Measurements from ENCODE around the gene PSG7.
A peak's percentile ranks its signal among the peaks of the same experiment; 100 is the strongest.
"Not testable (repeated sequence)": the region's sequence is repeated elsewhere in the genome, so short reads cannot be mapped to it uniquely, and the experiment has no call there.

Gene PSG7

DNA sequence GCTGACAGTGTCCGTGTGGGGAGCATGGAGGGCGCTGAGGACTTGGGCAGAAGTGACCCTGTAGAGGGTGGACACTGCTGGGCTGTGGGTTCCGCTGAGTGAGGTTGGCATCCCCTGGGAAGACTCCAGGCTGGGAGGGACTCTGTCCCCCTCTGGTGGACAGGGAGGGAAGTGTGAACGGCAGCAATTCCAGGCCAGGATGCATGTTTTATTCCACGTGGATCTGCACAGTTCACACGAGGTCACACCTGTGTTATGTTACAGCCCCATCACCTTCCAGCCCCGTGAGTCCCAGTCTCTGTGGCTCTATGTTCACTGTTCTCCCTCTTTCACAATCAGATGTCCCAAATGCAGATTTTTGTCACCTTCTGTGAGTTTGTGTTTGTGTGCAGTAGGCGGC lies 55.7 kb downstream of the PSG7 start:
- not testable (repeated sequence) for H3K79me1 ChIP-seq (ENCODE audit: low read length); H3K23ac ChIP-seq (ENCODE audit: low read length); H2BK5ac ChIP-seq (ENCODE audit: low read depth, low read length, poor library complexity); H2AK5ac ChIP-seq (ENCODE audit: low read length); H3K9ac ChIP-seq (ENCODE audit: low read length); H3K4me2 ChIP-seq (ENCODE audit: low read length); H3K4ac ChIP-seq (ENCODE audit: low read depth, low read length); H3K79me2 ChIP-seq (ENCODE audit: control insufficient read depth, insufficient read depth, low read length, poor library complexity); H3K27me3 ChIP-seq (ENCODE audit: insufficient read depth, low read length); H4K91ac ChIP-seq (ENCODE audit: low read depth, low read length); H3K27ac ChIP-seq (ENCODE audit: low read depth, low read length); H3K4me3 ChIP-seq (ENCODE audit: low read depth, low read length); H4K8ac ChIP-seq (ENCODE audit: low read depth, low read length); H2BK12ac ChIP-seq (ENCODE audit: low read length); H4K12ac ChIP-seq (ENCODE audit: low read depth, low read length); H2AFZ ChIP-seq (ENCODE audit: insufficient read depth, low read length, poor library complexity); H3K14ac ChIP-seq (ENCODE audit: low read length); H2BK120ac ChIP-seq (ENCODE audit: insufficient read depth, low read length, poor library complexity); H3K4me1 ChIP-seq (ENCODE audit: control insufficient read depth in 1 of 2, insufficient read depth in 2 of 2, low read length in 2 of 2); H3K18ac ChIP-seq (ENCODE audit: low read length); H3K36me3 ChIP-seq (ENCODE audit: control insufficient read depth in 1 of 2, insufficient read depth in 2 of 2, low read length in 2 of 2)
- peaks cover 25% of the 10 kb centered on the region for H3K9me3 ChIP-seq (ENCODE audit: insufficient read depth, low read depth, low read length)
- no CpG with 5 or more reads among the region's 8 CpGs for WGBS (ENCODE audit: extremely low coverage, insufficient coverage, insufficient read length)
- DNase-seq = peak; percentile 10 to 44

DNA sequence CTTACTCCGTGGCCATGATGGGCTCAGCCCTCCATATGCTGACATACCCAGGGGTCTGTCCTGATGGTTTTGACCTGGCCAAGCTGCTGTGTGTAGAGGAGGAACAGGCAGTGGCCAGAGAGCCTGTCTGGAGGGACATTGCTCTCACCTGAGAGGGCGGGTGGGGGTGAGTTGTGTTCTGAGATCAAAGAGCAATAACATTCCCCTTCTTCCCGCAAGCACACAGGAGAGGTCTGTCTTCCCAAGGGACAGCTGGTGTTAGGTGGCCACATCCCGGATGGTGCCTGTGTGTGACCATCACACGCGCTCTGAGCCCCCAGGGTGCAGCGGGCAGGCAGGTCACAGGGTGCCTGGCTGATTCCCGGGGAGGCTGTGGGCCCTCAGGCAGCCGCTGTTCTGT lies 56.4 kb downstream of the PSG7 start:
- not testable (repeated sequence) for H2BK5ac ChIP-seq (ENCODE audit: low read depth, low read length, poor library complexity); H3K4ac ChIP-seq (ENCODE audit: low read depth, low read length); DNase-seq; H3K14ac ChIP-seq (ENCODE audit: low read length); H3K79me1 ChIP-seq (ENCODE audit: low read length); H2AK5ac ChIP-seq (ENCODE audit: low read length); H3K23ac ChIP-seq (ENCODE audit: low read length); H4K8ac ChIP-seq (ENCODE audit: low read depth, low read length); H3K4me3 ChIP-seq (ENCODE audit: low read depth, low read length); H3K27me3 ChIP-seq (ENCODE audit: insufficient read depth, low read length); H3K79me2 ChIP-seq (ENCODE audit: control insufficient read depth, insufficient read depth, low read length, poor library complexity); H4K91ac ChIP-seq (ENCODE audit: low read depth, low read length); H3K27ac ChIP-seq (ENCODE audit: low read depth, low read length); H3K4me2 ChIP-seq (ENCODE audit: low read length); H3K9ac ChIP-seq (ENCODE audit: low read length); H3K36me3 ChIP-seq (ENCODE audit: control insufficient read depth in 1 of 2, insufficient read depth in 2 of 2, low read length in 2 of 2); H3K4me1 ChIP-seq (ENCODE audit: control insufficient read depth in 1 of 2, insufficient read depth in 2 of 2, low read length in 2 of 2); H2BK12ac ChIP-seq (ENCODE audit: low read length); H2BK120ac ChIP-seq (ENCODE audit: insufficient read depth, low read length, poor library complexity); H4K12ac ChIP-seq (ENCODE audit: low read depth, low read length); H3K18ac ChIP-seq (ENCODE audit: low read length); H2AFZ ChIP-seq (ENCODE audit: insufficient read depth, low read length, poor library complexity)
- peaks cover 30% of the 10 kb centered on the region for H3K9me3 ChIP-seq (ENCODE audit: insufficient read depth, low read depth, low read length)
- WGBS (ENCODE audit: extremely low coverage, insufficient coverage, insufficient read length) = no CpG with 5 or more reads among the region's 9 CpGs

DNA sequence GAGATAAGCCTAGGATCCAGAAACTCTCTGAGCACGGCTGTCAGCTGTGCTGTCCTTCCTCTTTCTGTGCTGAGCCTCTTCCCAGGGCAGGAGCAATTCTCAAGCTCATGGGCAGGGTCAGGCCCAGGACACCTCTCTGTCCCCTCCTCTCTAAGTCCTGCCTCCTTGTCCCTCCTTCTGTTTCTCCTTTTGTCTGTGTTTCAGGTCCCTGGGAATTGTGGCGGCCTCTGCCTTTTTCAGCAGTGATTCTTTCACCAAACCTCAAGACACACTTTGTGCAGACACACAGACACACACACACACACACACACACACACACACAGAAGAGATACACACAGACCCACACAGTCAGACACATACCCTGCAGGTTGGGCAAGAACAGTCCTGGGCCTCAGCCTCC lies 57.4 kb downstream of the PSG7 start, which contains the start of gene PSG1:
Gene PSG1 (minus strand): TSS at position 101 of the 400 bp plus-strand sequence. CDS start 132 bp downstream, outside the sequence.
- H2BK120ac ChIP-seq (ENCODE audit: insufficient read depth, low read length, poor library complexity) = no peak within 1 kb of the TSS
- no peaks in the 10 kb centered on the region for H3K36me3 ChIP-seq (ENCODE audit: control insufficient read depth in 1 of 2, insufficient read depth in 2 of 2, low read length in 2 of 2)
- H2BK5ac ChIP-seq (ENCODE audit: low read depth, low read length, poor library complexity) = no peak within 1 kb of the TSS
- no peak for DNase-seq
- H3K14ac ChIP-seq (ENCODE audit: low read length) = no peak within 1 kb of the TSS
- H3K4ac ChIP-seq (ENCODE audit: low read depth, low read length) = no peak within 1 kb of the TSS
- H3K18ac ChIP-seq (ENCODE audit: low read length) = no peak within 1 kb of the TSS
- no peak within 1 kb of the TSS for H3K9ac ChIP-seq (ENCODE audit: low read length)
- no peak within 1 kb of the TSS for H4K91ac ChIP-seq (ENCODE audit: low read depth, low read length)
- H3K9me3 ChIP-seq (ENCODE audit: insufficient read depth, low read depth, low read length) = peaks cover 30% of the 10 kb centered on the region
- H2AFZ ChIP-seq (ENCODE audit: insufficient read depth, low read length, poor library complexity) = no peak within 1 kb of the TSS
- H3K4me1 ChIP-seq (ENCODE audit: control insufficient read depth in 1 of 2, insufficient read depth in 2 of 2, low read length in 2 of 2) = no peaks in the 10 kb centered on the region
- no peak within 1 kb of the TSS for H3K4me2 ChIP-seq (ENCODE audit: low read length)
- H4K8ac ChIP-seq (ENCODE audit: low read depth, low read length) = no peak within 1 kb of the TSS
- no peak within 1 kb of the TSS for H3K23ac ChIP-seq (ENCODE audit: low read length)
- no CpG with 5 or more reads among the region's 2 CpGs for WGBS (ENCODE audit: extremely low coverage, insufficient coverage, insufficient read length)
- no peak within 1 kb of the TSS for H3K27ac ChIP-seq (ENCODE audit: low read depth, low read length)
- no peak within 1 kb of the TSS for H2AK5ac ChIP-seq (ENCODE audit: low read length)
- H3K27me3 ChIP-seq (ENCODE audit: insufficient read depth, low read length) = no peaks in the 10 kb centered on the region
- H4K12ac ChIP-seq (ENCODE audit: low read depth, low read length) = no peak within 1 kb of the TSS
- no peak within 1 kb of the TSS for H3K4me3 ChIP-seq (ENCODE audit: low read depth, low read length)
- no peaks in the 10 kb centered on the region for H3K79me1 ChIP-seq (ENCODE audit: low read length)
- H2BK12ac ChIP-seq (ENCODE audit: low read length) = no peak within 1 kb of the TSS
- H3K79me2 ChIP-seq (ENCODE audit: control insufficient read depth, insufficient read depth, low read length, poor library complexity) = no peaks in the 10 kb centered on the region

DNA sequence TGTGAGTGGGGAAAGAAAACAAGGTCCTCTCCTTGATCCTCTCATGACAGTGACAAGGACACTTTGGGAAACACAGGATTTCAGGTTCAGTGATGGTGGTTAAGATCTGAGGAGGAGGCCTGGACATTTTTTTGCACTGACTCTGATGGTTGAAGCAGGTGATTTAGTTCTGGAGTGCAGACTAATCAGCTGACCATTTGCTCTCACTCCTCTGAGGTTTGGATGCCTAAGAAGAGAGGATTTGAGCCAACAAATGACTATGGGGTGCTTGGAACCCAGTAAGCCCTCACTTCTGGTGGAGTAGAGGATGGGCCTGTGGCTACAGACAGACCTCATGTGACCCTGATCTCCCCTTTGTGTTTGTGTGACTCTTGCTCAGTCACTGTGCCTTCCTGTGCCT lies 60.4 kb downstream of the PSG7 start:
- peaks cover 33% of the 10 kb centered on the region for H3K9me3 ChIP-seq (ENCODE audit: insufficient read depth, low read depth, low read length)
- DNase-seq = peak; percentile 31 to 60

More for the DNA sequence above, 60.4 kb downstream of the PSG7 start:
- H3K9ac ChIP-seq (ENCODE audit: low read length); H4K91ac ChIP-seq (ENCODE audit: low read depth, low read length); H3K36me3 ChIP-seq (ENCODE audit: control insufficient read depth in 1 of 2, insufficient read depth in 2 of 2, low read length in 2 of 2); H3K4me2 ChIP-seq (ENCODE audit: low read length); H3K23ac ChIP-seq (ENCODE audit: low read length); H3K4me1 ChIP-seq (ENCODE audit: control insufficient read depth in 1 of 2, insufficient read depth in 2 of 2, low read length in 2 of 2); H3K4me3 ChIP-seq (ENCODE audit: low read depth, low read length); H4K8ac ChIP-seq (ENCODE audit: low read depth, low read length); H4K12ac ChIP-seq (ENCODE audit: low read depth, low read length); H3K27ac ChIP-seq (ENCODE audit: low read depth, low read length); H2BK120ac ChIP-seq (ENCODE audit: insufficient read depth, low read length, poor library complexity); H2AK5ac ChIP-seq (ENCODE audit: low read length); H2BK5ac ChIP-seq (ENCODE audit: low read depth, low read length, poor library complexity); H3K14ac ChIP-seq (ENCODE audit: low read length); H2AFZ ChIP-seq (ENCODE audit: insufficient read depth, low read length, poor library complexity); H3K79me2 ChIP-seq (ENCODE audit: control insufficient read depth, insufficient read depth, low read length, poor library complexity); H3K79me1 ChIP-seq (ENCODE audit: low read length); H3K27me3 ChIP-seq (ENCODE audit: insufficient read depth, low read length); H3K4ac ChIP-seq (ENCODE audit: low read depth, low read length); H2BK12ac ChIP-seq (ENCODE audit: low read length); H3K18ac ChIP-seq (ENCODE audit: low read length): not testable (repeated sequence)
